HG02588 (cell line): ENCODE measurements around the gene TMC1.
"Not testable (repeated sequence)": the region's sequence is repeated elsewhere in the genome, so short reads cannot be mapped to it uniquely, and the experiment has no call there.

Experiments
- ATAC-seq: cut with Tn5 transposase; IDR thresholded peaks from one replicate; pipeline ENCODE4 v1.9.1; 2021; ENCODE audit warnings: mild to moderate bottlenecking, moderate library complexity; ENCODE audit not compliant: unreplicated experiment

Gene TMC1

GRCh38 chr9:72856972-72857623, 335.7 kb downstream of the TMC1 start:
- ATAC-seq, result no peak

GRCh38 chr9:72857624-72857996, 336.2 kb downstream of the TMC1 start:
- no peak for ATAC-seq

- no peak for ATAC-seq
These were observed 336.9 kb downstream of the TMC1 start for GRCh38 chr9:72858089-72858912.

GRCh38 chr9:72862788-72863187, 341.4 kb downstream of the TMC1 start:
- not testable (repeated sequence) for ATAC-seq

GRCh38 chr9:72863456-72864094, 342.2 kb downstream of the TMC1 start:
- no peak for ATAC-seq

GRCh38 chr9:72864327-72864726, 342.9 kb downstream of the TMC1 start:
- no peak for ATAC-seq

- no peak for ATAC-seq
These were observed 350.3 kb downstream of the TMC1 start for GRCh38 chr9:72871685-72872084.

GRCh38 chr9:72872718-72873117, 351.3 kb downstream of the TMC1 start:
- no peak for ATAC-seq

- ATAC-seq, result no peak
These were observed 352.0 kb downstream of the TMC1 start for GRCh38 chr9:72873456-72873855.

GRCh38 chr9:72874344-72874743, 352.9 kb downstream of the TMC1 start:
- no peak for ATAC-seq

- no peak for ATAC-seq
These were observed 353.8 kb downstream of the TMC1 start for GRCh38 chr9:72875221-72875620.

- no peak for ATAC-seq
These were observed 359.4 kb downstream of the TMC1 start for GRCh38 chr9:72880821-72881220.

- ATAC-seq, result no peak
These were observed 360.8 kb downstream of the TMC1 start for GRCh38 chr9:72882117-72882775.

GRCh38 chr9:72883875-72884274, 362.5 kb downstream of the TMC1 start:
- no peak for ATAC-seq

GRCh38 chr9:72884508-72884907, 363.1 kb downstream of the TMC1 start:
- ATAC-seq, result no peak
